ENCODE measurements around the gene SYT15.
"Not testable (repeated sequence)": the region's sequence is repeated elsewhere in the genome, so short reads cannot be mapped to it uniquely, and the experiment has no call there.

The SYT15 gene

GRCh38 chr10:46557319-46558121 lies 21.4 kb upstream of the SYT15 start:
- no peak for DNase-seq

DNA sequence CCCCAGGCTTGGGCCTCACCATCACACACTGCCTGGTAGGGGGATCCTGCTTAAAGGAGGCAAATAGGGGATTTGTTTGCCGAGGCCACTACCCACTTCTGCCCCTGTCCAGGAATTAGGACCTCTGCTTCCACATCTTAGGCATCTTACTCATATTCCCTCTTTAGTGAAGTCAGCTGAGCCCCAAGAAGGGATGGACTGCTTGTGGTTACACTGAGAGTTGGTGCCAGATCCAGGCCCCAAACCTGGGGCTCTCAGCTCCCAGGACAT lies 20.9 kb upstream of the SYT15 start:
- no peak for DNase-seq

DNA sequence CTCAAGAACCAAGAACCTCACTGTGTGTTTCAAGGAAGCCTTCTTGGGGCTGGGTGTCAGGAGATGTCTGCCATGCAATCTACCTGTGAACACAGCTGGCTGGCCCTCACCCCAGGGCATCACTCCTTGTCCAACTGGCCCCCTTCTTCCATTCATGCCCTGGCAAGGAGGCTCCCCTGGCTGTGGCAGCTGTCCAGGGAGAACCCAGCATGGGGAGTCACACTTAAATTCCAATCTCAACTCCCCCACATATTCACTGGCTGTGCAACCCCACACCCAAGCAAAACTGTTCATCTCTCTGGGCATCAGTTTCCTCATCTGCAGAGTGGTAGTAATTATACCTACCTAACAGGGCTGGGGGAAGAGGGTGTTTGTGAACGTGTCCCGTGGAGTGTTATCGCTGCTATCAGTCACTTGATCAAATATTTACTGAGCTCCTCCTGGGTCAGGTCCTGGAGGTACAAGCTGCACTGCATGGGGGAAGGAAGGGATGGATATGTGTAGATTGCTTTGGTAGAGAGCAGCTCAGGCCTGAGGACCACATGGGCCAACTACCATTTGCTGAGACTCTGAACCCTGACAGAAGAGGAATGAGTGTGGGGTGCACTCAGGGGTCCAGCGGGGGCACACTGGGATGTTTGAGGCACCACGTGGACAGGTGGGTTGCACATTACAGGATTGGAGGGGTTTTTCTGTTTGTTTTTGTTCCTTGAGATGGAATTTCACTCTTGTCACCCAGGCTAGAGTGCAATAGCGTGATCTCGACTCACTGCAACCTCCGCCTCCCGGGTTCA lies 20.3 kb upstream of the SYT15 start:
- no peak for DNase-seq

GRCh38 chr10:46559231-46559671 lies 19.7 kb upstream of the SYT15 start:
- no peak for DNase-seq

- no peak for DNase-seq
These were observed 18.5 kb upstream of the SYT15 start for GRCh38 chr10:46560381-46560780.

GRCh38 chr10:46560952-46561351 lies 18.0 kb upstream of the SYT15 start:
- DNase-seq: no peak

- not testable (repeated sequence) for DNase-seq
These were observed 13.2 kb upstream of the SYT15 start for GRCh38 chr10:46565591-46566332.

GRCh38 chr10:46567151-46567550 lies 11.8 kb upstream of the SYT15 start:
- DNase-seq: not testable (repeated sequence)

DNA sequence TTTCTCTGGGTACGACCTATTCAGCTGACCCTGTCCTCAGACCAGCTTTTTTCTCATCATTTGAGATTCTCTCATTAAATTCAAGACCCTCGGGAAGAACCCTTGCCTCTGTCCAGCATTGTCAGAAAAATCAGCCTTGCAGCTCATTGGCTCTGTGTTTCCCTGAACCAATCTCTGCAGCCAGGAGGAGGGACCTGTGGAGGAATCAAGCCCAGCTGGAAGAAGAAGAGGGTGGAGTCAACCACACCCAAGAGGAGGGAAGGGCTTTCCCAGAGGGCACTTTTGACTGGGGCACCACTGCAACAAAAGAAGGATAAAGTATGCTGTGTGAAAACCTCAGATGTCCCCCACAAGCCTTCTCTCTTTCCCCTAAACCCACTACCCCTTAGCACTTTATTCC lies 8.3 kb upstream of the SYT15 start:
- DNase-seq: not testable (repeated sequence)

- DNase-seq: not testable (repeated sequence)
These were observed 6.2 kb upstream of the SYT15 start for GRCh38 chr10:46572765-46573164.

- not testable (repeated sequence) for DNase-seq
These were observed 5.6 kb upstream of the SYT15 start for GRCh38 chr10:46573314-46573713.

DNA sequence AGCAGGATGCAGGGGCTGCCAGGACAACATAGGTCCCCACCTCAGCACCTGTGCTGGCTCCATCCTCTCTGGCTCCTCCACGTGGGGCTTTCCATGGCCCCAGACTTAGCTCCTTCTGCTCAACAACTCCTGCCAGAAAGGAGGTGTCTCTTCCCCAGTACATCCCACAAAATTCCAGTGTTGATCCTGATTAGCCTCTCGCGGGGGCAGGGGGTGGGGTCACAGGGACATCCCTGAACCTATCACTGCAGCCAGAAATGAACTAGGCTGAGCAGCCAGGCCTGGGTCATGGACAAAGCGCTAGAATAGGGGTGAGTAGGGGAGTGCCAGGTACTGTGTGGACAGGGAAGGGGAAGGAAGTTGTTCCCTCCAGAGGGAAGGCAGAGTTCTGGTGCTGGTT lies 5.0 kb upstream of the SYT15 start:
- DNase-seq: not testable (repeated sequence)

DNA sequence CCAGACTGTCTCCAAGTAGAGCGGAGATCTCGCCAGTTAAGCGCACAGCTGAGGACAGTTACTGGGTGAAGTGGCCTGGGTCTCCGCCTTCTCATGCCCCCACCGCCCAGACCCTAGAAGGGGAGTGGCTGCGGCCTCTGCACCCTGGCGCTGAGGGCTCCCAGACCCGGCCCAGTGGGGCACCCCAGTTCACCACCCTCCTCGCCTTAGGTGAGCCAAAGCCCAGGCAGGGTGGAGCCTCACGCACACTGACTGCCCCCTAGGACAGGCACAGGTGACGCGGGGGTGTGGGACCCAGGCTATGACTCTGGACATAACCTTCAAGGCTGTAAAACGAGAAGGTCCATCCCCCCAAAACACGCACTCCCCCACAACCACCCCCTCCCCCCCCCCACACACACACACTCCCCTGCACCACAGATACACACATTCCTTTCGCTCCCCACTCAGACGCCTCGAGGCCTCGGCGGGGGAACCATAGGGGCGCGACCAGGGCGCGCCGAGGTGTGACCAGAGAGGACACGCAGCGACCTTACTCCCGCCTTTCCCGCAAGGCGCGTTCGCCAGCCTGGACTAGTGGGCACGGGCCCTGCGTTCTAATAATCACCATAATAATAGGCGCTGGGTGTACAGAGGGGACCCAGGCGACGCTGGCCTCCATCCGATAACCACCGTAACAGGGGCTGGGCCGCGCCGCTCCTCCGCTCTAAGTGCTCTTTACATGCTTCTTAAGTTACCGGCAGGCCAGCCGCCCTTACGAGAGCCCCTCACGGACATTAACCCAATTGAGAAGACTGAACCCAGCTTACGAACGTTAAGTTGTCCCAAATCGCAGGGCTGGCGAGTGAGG lies 1.1 kb upstream of the SYT15 start:
- DNase-seq: not testable (repeated sequence)

DNA sequence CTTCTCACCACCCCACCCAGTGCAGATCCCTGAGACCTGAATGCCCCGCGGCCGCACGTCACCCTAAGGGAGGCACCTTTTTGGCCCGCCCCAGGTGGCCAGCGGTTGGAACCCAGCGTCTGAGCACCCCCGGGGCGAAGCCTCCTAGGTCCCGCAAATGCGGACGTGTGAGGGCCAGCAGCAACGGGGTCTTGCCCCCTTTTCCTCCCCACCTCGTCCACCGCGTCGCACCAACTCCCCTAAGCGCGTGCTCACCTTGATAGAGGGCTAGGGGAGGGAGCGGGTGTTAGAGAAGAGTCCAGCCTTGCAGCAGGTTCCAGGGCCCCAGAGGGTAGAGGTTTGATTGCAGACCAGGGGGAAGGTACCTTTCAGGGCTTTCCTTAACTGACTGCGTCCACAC lies 450 bp downstream of the SYT15 start:
- DNase-seq: not testable (repeated sequence)

- DNase-seq: not testable (repeated sequence)
These were observed 3.1 kb downstream of the SYT15 start for GRCh38 chr10:46581997-46582396.

DNA sequence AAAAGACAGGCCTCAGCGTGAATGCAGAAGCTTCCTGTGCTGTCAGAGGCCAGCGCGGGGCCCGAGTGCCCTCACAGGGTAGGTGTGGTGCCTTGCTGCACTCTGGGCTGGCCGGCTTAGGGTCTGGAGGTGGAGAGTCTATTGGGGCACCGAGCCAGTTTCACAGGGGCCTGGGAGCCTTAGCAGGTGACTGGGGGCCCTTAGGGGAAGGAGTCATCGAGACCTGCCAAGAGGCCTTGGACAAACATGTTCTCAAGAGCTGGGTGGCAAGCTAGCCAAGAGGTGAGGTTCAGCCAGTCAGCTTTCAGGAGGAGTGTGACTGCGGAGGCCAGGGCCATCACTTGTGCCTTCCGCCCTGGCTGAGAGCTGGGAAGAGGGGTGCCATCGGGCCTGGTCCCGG lies 3.6 kb downstream of the SYT15 start:
- DNase-seq: not testable (repeated sequence)

- DNase-seq: not testable (repeated sequence)
These were observed 5.3 kb downstream of the SYT15 start for GRCh38 chr10:46584196-46584595.

DNA sequence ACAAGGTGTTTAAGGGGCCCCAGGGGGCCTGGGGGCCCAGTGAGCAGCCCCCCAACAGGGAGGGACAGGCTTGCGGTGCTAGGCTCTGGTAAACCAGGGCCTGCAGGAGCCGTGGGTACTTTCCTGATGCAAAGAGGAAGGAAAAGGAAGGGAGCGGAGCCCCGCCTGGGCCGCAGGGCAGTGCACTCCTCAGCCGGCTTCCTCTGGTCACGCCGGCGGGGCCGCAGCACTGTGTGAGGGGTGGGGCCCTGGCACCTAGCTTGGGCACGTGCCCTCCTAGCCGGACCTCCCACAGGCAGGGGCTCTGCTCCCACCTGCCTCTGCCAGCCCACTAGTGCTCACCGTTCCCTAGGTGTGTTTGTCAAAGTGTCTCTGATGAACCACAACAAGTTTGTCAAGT lies 6.3 kb downstream of the SYT15 start:
- DNase-seq: not testable (repeated sequence)

GRCh38 chr10:46587546-46587945 lies 8.6 kb downstream of the SYT15 start:
- DNase-seq: not testable (repeated sequence)

DNA sequence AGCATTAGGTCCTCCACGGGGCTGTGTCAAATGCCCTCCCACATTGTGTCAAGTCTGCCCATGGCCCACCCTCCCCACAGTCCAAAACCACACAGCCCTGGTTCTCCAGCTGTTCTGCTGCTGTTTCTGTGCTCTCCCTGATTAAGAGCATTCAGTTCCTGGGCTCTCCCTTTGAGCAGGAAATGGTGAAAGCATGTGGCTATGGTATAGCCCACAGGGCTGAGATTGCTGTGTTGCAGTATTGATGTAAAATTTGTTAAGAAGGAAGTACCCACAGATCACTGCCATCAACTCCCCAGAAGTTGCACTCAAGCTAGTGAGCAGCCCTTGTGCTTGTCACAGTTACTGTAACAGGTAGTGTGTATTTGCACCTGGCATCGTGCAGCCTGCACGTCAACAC lies 9.3 kb downstream of the SYT15 start:
- not testable (repeated sequence) for DNase-seq

GRCh38 chr10:46589589-46589988 lies 10.7 kb downstream of the SYT15 start:
- DNase-seq: not testable (repeated sequence)

GRCh38 chr10:46591053-46591452 lies 12.1 kb downstream of the SYT15 start:
- not testable (repeated sequence) for DNase-seq

DNA sequence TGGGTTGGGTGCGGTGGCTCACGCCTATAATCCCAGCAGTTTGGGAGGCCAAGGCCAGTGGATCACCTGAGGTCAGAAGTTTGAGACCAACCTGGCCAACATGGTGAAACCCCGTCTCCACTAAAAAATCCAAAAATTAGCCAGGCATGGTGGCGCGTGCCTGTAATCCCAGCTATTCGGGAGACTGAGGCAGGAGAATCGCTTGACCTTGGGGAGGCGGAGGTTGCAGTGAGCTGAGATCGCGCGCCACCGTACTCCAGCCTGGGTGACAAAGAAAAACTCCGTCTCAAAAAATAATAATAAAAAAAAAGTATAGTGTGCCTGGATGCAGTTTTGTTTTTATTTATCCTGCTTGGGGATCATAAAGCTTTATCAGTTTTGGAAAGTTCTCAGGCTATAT lies 14.4 kb downstream of the SYT15 start:
- not testable (repeated sequence) for DNase-seq
